Kidney (tissue), 14 donors: ENCODE data around the gene SAMD8. TPM values are rescaled to one million over a fixed set of nuclear protein-coding genes. Genes with fewer than 3 reads are reported as not detected.

Experiments
- DNase-seq, 5 donors: peaks; one replicate each; pipeline ENCODE4 v3.0.0-alpha.2; 2013 to 2020
- FAIRE-seq: peaks from 2 replicates; lab custom pipeline; 2012; peaks lifted over from hg19 to GRCh38; lab: Jason Lieb, UNC
- H3K27ac ChIP-seq, 2 donors: one replicate each; pipeline ENCODE4 v1.7.0; 2013; ENCODE audit warnings: low read depth in 2 of 2, low read length in 2 of 2, inconsistent platforms in 1 of 2
- H3K27me3 ChIP-seq: one replicate; pipeline ENCODE4 v1.7.1; 2013; ENCODE audit warnings: low read length, inconsistent platforms; ENCODE audit not compliant: control insufficient read depth, insufficient read depth
- H3K36me3 ChIP-seq, 3 donors: one replicate each; pipeline versions ENCODE4 v1.7.0 to v1.7.1; 2013; ENCODE audit warnings: low read length in 3 of 3, control low read depth in 1 of 3, inconsistent platforms in 1 of 3; ENCODE audit not compliant: insufficient read depth in 3 of 3, control insufficient read depth in 2 of 3
- H3K4me1 ChIP-seq, 3 donors: one replicate each; pipeline versions ENCODE4 v1.7.0 to v1.7.1; 2013; ENCODE audit warnings: low read length in 3 of 3, inconsistent platforms in 1 of 3, low read depth in 1 of 3; ENCODE audit not compliant: control insufficient read depth in 2 of 3, insufficient read depth in 2 of 3
- H3K4me3 ChIP-seq, 3 donors: one replicate each; pipeline versions ENCODE4 v1.7.0 to v1.8.1; 2013; ENCODE audit warnings: low read length in 3 of 3, control low read depth in 1 of 3, inconsistent platforms in 1 of 3
- H3K9ac ChIP-seq, 3 donors: one replicate each; pipeline versions ENCODE4 v1.7.0 to v1.7.1; 2013; ENCODE audit warnings: low read length in 3 of 3, control low read depth in 1 of 3, inconsistent platforms in 1 of 3
- H3K9me3 ChIP-seq, 3 donors: one replicate each; pipeline versions ENCODE4 v1.7.0 to v1.7.1; 2013; ENCODE audit warnings: low read length in 3 of 3, control low read depth in 1 of 3, inconsistent platforms in 1 of 3; ENCODE audit not compliant: control insufficient read depth in 2 of 3, insufficient read depth in 1 of 3
- CTCF ChIP-seq: IDR thresholded peaks from 3 replicates; pipeline ENCODE4 v1.5.1; 2012; ENCODE audit warnings: mild to moderate bottlenecking, moderate library complexity, borderline replicate concordance; ENCODE audit not compliant: insufficient read depth; ENCODE audit errors: extremely low read depth
- intact Hi-C: fragments of 100-400 bp; cut with DNase I; formaldehyde crosslinking; loops from one replicate; pipeline ENCODE4 v1.11.1; 2022
- polyA plus RNA-seq: library from polyadenylated mRNA; stranded (reverse); fragments of 350-450 nt; fragmentation: Illumina TruSeq; extraction: RNeasy Lipid Tissue Mini Kit (QIAGEN cat#74804); gene quantifications from one replicate; pipeline ENCODE4 v1.2.3, GENCODE V29; 2014; ENCODE audit warnings: low read depth, low replicate concordance; ENCODE audit not compliant: insufficient read depth
- total RNA-seq: library from RNA; stranded (reverse); fragmentation: NEBNext Ultra II Directional; extraction: Animal tissue kit (Norgen Biotek cat#: 25700); gene quantifications from one replicate; pipeline ENCODE4 v1.2.1, GENCODE V29; 2021
- donor health status: control.
- donor health status: control.
- donor health status: control.
- donor health status: control.
- donor health status: control.
- donor health status: DM: yes; HTN: yes; CAD: no.
- donor health status: Normal renal cell carcinoma (clear cell type).

Gene SAMD8
- total and polyA plus RNA-seq, 2 donors from 2014 or later: 5.3 to 20.5 TPM

GRCh38 chr10:75210282-75211006 is 99.0 kb downstream of the SAMD8 start, which contains the start of gene VDAC2:
Gene VDAC2, plus strand, starts transcription at chr10:75210796. Its CDS starts 363 bp downstream, at chr10:75211159.
- Histone ChIP-seq H3K36me3 (peaks cover 2 to 22% (median 3%) of the 10 kb centered on the region in 3 donors), H3K9ac (peak within 1 kb of the TSS; percentile 62 to 99 (median 88)), H3K27ac (peak within 1 kb of the TSS; percentile 99 to 100), H3K27me3 (no peaks in the 10 kb centered on the region), H3K4me3 (peak within 1 kb of the TSS; percentile 73 to 99 (median 99)), H3K9me3 (no peaks in the 10 kb centered on the region), H3K4me1 (peaks cover 0 to 14% (median 11%) of the 10 kb centered on the region in 3 donors)
- intact Hi-C loops: no loop called here
- FAIRE-seq: no peak
- peak; percentile 93 to 97 (median 95) for DNase-seq
- TF ChIP-seq CTCF: no peak

GRCh38 chr10:75211007-75211691 is 99.7 kb downstream of the SAMD8 start:
- FAIRE-seq: no peak
- Histone ChIP-seq H3K27me3 (no peaks in the 10 kb centered on the region), H3K27ac (peak overlapping the region; percentile 99 to 100), H3K36me3 (peaks cover 3 to 27% (median 5%) of the 10 kb centered on the region in 3 donors), H3K4me3 (peak overlapping the region; percentile 73 to 99 (median 99)), H3K9ac (peak overlapping the region; percentile 62 to 99 (median 88)), H3K4me1 (peaks cover 0 to 14% (median 11%) of the 10 kb centered on the region in 3 donors), H3K9me3 (no peaks in the 10 kb centered on the region)
- intact Hi-C loops: no loop called here
- no peak for TF ChIP-seq CTCF
- DNase-seq: peak in 3 of 5 donors; percentile 18 to 52 (median 47)

GRCh38 chr10:75212343-75212742 is 100.9 kb downstream of the SAMD8 start:
- intact Hi-C loops: no loop called here
- H3K27ac ChIP-seq: no peak overlapping the region
- no peak for FAIRE-seq

More at GRCh38 chr10:75212343-75212742, 100.9 kb downstream of the SAMD8 start:
- Histone ChIP-seq H3K4me1 (peaks cover 0 to 14% (median 11%) of the 10 kb centered on the region in 3 donors), H3K36me3 (peaks cover 5 to 38% (median 10%) of the 10 kb centered on the region in 3 donors), H3K9me3 (no peaks in the 10 kb centered on the region), H3K27me3 (no peaks in the 10 kb centered on the region), H3K4me3 (peak overlapping the region in 1 of 3 donors; percentile 99), H3K9ac (peak overlapping the region in 1 of 3 donors; percentile 99)
- TF ChIP-seq CTCF: no peak
- DNase-seq: peak in 4 of 5 donors; percentile 61 to 79 (median 70)
